Testis (tissue), 3 donors: Measurements from ENCODE around the gene CACNG4. TPM values are rescaled to one million over a fixed set of nuclear protein-coding genes. Genes with fewer than 3 reads are reported as not detected.

ENCODE experiments used
- DNase-seq: peaks from one replicate; pipeline ENCODE4 v3.0.0-alpha.2; 2019
- H3K27ac ChIP-seq, 2 donors: fragments of 200-600 bp; sonication (generic); one replicate each; pipeline ENCODE4 v1.5.1; 2019
- H3K27me3 ChIP-seq: fragments of 200-600 bp; sonication (generic); one replicate; pipeline ENCODE4 v1.5.1; 2019
- H3K36me3 ChIP-seq: fragments of 200-600 bp; sonication (generic); one replicate; pipeline ENCODE4 v1.5.1; 2017; ENCODE audit warnings: low read depth; ENCODE audit errors: missing control alignments
- H3K4me1 ChIP-seq: fragments of 200-600 bp; sonication (generic); one replicate; pipeline ENCODE4 v1.5.1; 2019
- H3K4me3 ChIP-seq, 2 donors: fragments of 200-600 bp; sonication (generic); one replicate each; pipeline ENCODE4 v1.5.1; 2017 to 2019
- H3K9me3 ChIP-seq: fragments of 200-600 bp; sonication (generic); one replicate; pipeline ENCODE4 v1.5.1; 2017
- CTCF ChIP-seq, 3 experiments: fragments of 450-650 bp in 2 of 3; fragments of 200-600 bp in 1 of 3; sonication (generic) in 1 of 3; IDR thresholded peaks; one replicate each; pipeline ENCODE4 v1.5.1; 2016 to 2019; ENCODE audit warnings: antibody characterized with exemption in 3 of 3, mild to moderate bottlenecking in 2 of 3, moderate library complexity in 1 of 3
- POLR2A ChIP-seq: fragments of 450-650 bp; IDR thresholded peaks from one replicate; pipeline ENCODE4 v1.6.1; 2017; ENCODE audit warnings: antibody characterized with exemption, mild to moderate bottlenecking, moderate library complexity
- WGBS, 2 donors: methylation state at CpG; one replicate each; pipeline ENCODE4 v1.1.5; 2018; 5-methylcytosine and 5-hydroxymethylcytosine counted together
- intact Hi-C: fragments of 100-400 bp; cut with DNase I; formaldehyde crosslinking; loops from one replicate; pipeline ENCODE4 v1.15.1; 2023; ENCODE audit warnings: low total_unique reads
- polyA plus RNA-seq: library from polyadenylated mRNA; stranded (reverse); fragments of 350-450 nt; fragmentation: Illumina TruSeq; extraction: RNeasy Lipid Tissue Mini Kit (QIAGEN cat#74804); gene quantifications from one replicate; pipeline ENCODE4 v1.2.3, GENCODE V29; 2014; ENCODE audit warnings: low read depth, low replicate concordance; ENCODE audit not compliant: insufficient read depth
- total RNA-seq, 2 donors: library from RNA; depleted of rRNA; stranded (reverse); fragments of >200 nt; gene quantifications; one replicate each; pipeline ENCODE4 v1.2.3, GENCODE V29; 2016

The CACNG4 gene
- total and polyA plus RNA-seq, 3 donors from 2014 or later = 0.16 to 0.81 (median 0.46) TPM

- H3K4me1 ChIP-seq = no peaks in the 10 kb centered on the region
- H3K9me3 ChIP-seq = no peaks in the 10 kb centered on the region
- TF ChIP-seq POLR2A = no peak
- TF ChIP-seq CTCF (IDR thresholded peaks at IDR 0.05) = no peak
- no peaks in the 10 kb centered on the region for H3K27me3 ChIP-seq
- H3K27ac ChIP-seq = no peak overlapping the region
- no peaks in the 10 kb centered on the region for H3K36me3 ChIP-seq
- peak; percentile 53 for DNase-seq
- H3K4me3 ChIP-seq = no peak overlapping the region
- 54 to 60% methylated on average over 14 of the region's 14 CpGs for WGBS, 2 donors
- intact Hi-C loops = no loop called here
Observed at GRCh38 chr17:66981983-66982508, 17.5 kb downstream of the CACNG4 start.

- no peak for TF ChIP-seq CTCF (IDR thresholded peaks at IDR 0.05)
- TF ChIP-seq POLR2A = no peak
- intact Hi-C loops = no loop called here
Observed at GRCh38 chr17:66983414-66984021, 19.0 kb downstream of the CACNG4 start.

GRCh38 chr17:66984730-66985129 lies 20.2 kb downstream of the CACNG4 start:
- WGBS, 2 donors = 74 to 85% methylated on average over 7 of the region's 7 CpGs
- no peaks in the 10 kb centered on the region for H3K36me3 ChIP-seq
- no peaks in the 10 kb centered on the region for H3K27me3 ChIP-seq
- intact Hi-C loops = no loop called here
- no peaks in the 10 kb centered on the region for H3K9me3 ChIP-seq
- no peaks in the 10 kb centered on the region for H3K4me1 ChIP-seq
- no peak overlapping the region for H3K4me3 ChIP-seq
- H3K27ac ChIP-seq = no peak overlapping the region
- DNase-seq = no peak
- TF ChIP-seq CTCF (IDR thresholded peaks at IDR 0.05) (no peak), POLR2A (no peak)

More at GRCh38 chr17:66983414-66984021, 19.0 kb downstream of the CACNG4 start:
- Histone ChIP-seq H3K36me3 (no peaks in the 10 kb centered on the region), H3K4me1 (no peaks in the 10 kb centered on the region), H3K4me3 (no peak overlapping the region), H3K9me3 (no peaks in the 10 kb centered on the region), H3K27ac (no peak overlapping the region), H3K27me3 (no peaks in the 10 kb centered on the region)
- DNase-seq = no peak
- 77 to 78% methylated on average over 13 to 14 of the region's 14 CpGs for WGBS, 2 donors

GRCh38 chr17:66985338-66986237 lies 21.1 kb downstream of the CACNG4 start:
- no peaks in the 10 kb centered on the region for H3K36me3 ChIP-seq
- 89 to 91% methylated on average over 12 of the region's 12 CpGs for WGBS, 2 donors
- no peak for DNase-seq
- H3K27ac ChIP-seq = no peak overlapping the region
- H3K27me3 ChIP-seq = no peaks in the 10 kb centered on the region
- no peaks in the 10 kb centered on the region for H3K4me1 ChIP-seq
- H3K4me3 ChIP-seq = no peak overlapping the region
- intact Hi-C loops = no loop called here
- H3K9me3 ChIP-seq = no peaks in the 10 kb centered on the region
- TF ChIP-seq CTCF (IDR thresholded peaks at IDR 0.05) (no peak), POLR2A (no peak)
